ENCODE data around the gene ILF2. TPM values are rescaled to one million over a fixed set of nuclear protein-coding genes. Genes with fewer than 3 reads are reported as not detected.

The ILF2 gene
- total RNA-seq, 1 donor from 2014 or later = 157 TPM

DNA sequence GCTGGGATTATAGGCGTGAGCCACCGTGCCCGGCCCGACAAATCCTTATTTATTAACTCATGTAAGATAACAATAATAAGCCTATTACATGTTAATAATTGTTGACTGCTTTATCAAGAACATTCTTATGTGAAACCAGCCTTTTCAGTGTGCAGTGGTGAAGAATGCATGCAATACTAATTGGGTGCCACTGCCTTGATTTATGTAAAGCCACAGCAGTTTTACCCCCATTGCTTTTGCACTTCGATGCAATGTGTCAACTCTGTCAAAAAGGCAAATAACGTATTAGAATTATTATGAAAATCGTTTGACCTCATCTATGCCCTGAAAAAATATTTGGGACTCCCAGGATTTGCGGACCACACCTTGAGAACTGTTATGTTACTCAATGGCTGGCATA lies 25.9 kb upstream of the ILF2 start:
- TF ChIP-seq, protein P1, sequence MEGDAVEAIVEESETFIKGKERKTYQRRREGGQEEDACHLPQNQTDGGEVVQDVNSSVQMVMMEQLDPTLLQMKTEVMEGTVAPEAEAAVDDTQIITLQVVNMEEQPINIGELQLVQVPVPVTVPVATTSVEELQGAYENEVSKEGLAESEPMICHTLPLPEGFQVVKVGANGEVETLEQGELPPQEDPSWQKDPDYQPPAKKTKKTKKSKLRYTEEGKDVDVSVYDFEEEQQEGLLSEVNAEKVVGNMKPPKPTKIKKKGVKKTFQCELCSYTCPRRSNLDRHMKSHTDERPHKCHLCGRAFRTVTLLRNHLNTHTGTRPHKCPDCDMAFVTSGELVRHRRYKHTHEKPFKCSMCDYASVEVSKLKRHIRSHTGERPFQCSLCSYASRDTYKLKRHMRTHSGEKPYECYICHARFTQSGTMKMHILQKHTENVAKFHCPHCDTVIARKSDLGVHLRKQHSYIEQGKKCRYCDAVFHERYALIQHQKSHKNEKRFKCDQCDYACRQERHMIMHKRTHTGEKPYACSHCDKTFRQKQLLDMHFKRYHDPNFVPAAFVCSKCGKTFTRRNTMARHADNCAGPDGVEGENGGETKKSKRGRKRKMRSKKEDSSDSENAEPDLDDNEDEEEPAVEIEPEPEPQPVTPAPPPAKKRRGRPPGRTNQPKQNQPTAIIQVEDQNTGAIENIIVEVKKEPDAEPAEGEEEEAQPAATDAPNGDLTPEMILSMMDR (IDR thresholded peaks at IDR 0.05) = no peak
- H3K27ac Mint-ChIP-seq (ENCODE audit: unreplicated experiment) = no peak overlapping the region
- H3K36me3 Mint-ChIP-seq (ENCODE audit: unreplicated experiment) = no peaks in the 10 kb centered on the region
- H3K9me3 Mint-ChIP-seq (ENCODE audit: unreplicated experiment) = no peaks in the 10 kb centered on the region
- no peak for DNase-seq (ENCODE audit: extremely low spot score, unreplicated experiment)
- H3K27me3 Mint-ChIP-seq (ENCODE audit: unreplicated experiment) = peaks cover 2% of the 10 kb centered on the region
- no peaks in the 10 kb centered on the region for H3K4me1 Mint-ChIP-seq (ENCODE audit: unreplicated experiment)
- no peak overlapping the region for H3K4me3 Mint-ChIP-seq (ENCODE audit: unreplicated experiment)

DNA sequence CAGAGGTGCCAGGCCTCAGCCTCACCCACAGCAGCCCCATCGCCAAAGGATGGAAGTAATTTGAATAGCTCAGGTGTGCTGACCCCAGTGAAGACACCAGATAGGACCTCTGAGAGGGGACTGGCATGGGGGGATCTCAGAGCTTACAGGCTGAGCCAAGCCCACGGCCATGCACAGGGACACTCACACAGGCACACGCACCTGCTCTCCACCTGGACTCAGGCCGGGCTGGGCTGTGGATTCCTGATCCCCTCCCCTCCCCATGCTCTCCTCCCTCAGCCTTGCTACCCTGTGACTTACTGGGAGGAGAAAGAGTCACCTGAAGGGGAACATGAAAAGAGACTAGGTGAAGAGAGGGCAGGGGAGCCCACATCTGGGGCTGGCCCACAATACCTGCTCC lies 22.7 kb upstream of the ILF2 start:
- TF ChIP-seq, protein P1 (IDR thresholded peaks at IDR 0.05) = no peak
- H3K27me3 Mint-ChIP-seq (ENCODE audit: unreplicated experiment) = peaks cover 6% of the 10 kb centered on the region
- no peaks in the 10 kb centered on the region for H3K36me3 Mint-ChIP-seq (ENCODE audit: unreplicated experiment)
- no peaks in the 10 kb centered on the region for H3K9me3 Mint-ChIP-seq (ENCODE audit: unreplicated experiment)
- H3K4me1 Mint-ChIP-seq (ENCODE audit: unreplicated experiment) = no peaks in the 10 kb centered on the region
- no peak overlapping the region for H3K27ac Mint-ChIP-seq (ENCODE audit: unreplicated experiment)
- H3K4me3 Mint-ChIP-seq (ENCODE audit: unreplicated experiment) = no peak overlapping the region
- DNase-seq (ENCODE audit: extremely low spot score, unreplicated experiment) = no peak

DNA sequence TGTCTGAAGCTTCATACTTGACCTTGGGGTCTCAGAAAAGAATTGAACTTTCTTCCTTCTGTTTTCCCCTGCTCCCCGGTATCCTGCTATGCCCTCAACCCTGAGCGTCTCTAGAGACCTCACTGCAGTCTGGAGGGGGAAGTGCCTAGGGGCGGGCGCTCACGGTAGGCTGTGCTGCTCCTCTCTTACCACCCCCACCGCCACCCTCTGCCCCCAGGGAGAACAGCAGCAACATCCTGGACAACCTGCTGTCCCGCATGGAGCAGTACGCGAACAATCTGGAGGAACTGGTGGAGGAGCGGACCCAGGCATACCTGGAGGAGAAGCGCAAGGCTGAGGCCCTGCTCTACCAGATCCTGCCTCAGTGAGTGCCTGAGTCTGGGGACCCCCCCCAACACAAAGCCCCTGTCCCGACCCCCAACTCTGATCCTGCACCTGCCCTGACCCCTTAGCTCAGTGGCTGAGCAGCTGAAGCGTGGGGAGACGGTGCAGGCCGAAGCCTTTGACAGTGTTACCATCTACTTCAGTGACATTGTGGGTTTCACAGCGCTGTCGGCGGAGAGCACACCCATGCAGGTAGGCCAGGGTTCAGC lies 18.0 kb upstream of the ILF2 start:
- H3K27ac Mint-ChIP-seq (ENCODE audit: unreplicated experiment) = no peak overlapping the region
- DNase-seq (ENCODE audit: extremely low spot score, unreplicated experiment) = no peak

DNA sequence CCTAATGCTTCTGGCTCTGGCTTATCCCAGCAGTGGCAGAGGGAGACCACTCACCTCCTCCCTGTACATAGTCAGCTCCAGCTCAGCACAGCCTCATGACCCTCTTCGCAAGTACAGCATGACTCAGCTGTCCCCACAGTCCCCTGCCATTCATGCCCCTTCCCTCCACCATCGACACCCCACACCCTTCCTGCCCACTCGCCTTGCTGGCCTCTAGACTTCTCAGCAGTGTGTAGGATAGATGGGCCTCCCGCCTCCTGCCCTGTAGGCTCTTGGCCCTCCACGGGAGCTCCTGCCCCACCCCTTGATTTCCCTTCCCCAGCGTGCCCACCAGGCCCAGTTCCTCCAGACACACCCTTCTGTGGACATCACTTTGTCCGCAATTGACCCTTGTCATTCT lies 17.5 kb upstream of the ILF2 start:
- Mint-ChIP-seq H3K4me3 (ENCODE audit: unreplicated experiment) (no peak overlapping the region), H3K27me3 (ENCODE audit: unreplicated experiment) (peaks cover 16% of the 10 kb centered on the region), H3K9me3 (ENCODE audit: unreplicated experiment) (no peaks in the 10 kb centered on the region), H3K36me3 (ENCODE audit: unreplicated experiment) (no peaks in the 10 kb centered on the region), H3K27ac (ENCODE audit: unreplicated experiment) (no peak overlapping the region), H3K4me1 (ENCODE audit: unreplicated experiment) (no peaks in the 10 kb centered on the region)
- TF ChIP-seq, protein P1 (IDR thresholded peaks at IDR 0.05) = no peak
- DNase-seq (ENCODE audit: extremely low spot score, unreplicated experiment) = no peak

More for the DNA sequence above, 18.0 kb upstream of the ILF2 start:
- no peaks in the 10 kb centered on the region for H3K9me3 Mint-ChIP-seq (ENCODE audit: unreplicated experiment)
- no peaks in the 10 kb centered on the region for H3K4me1 Mint-ChIP-seq (ENCODE audit: unreplicated experiment)
- TF ChIP-seq, protein P1 (IDR thresholded peaks at IDR 0.05) = no peak
- H3K27me3 Mint-ChIP-seq (ENCODE audit: unreplicated experiment) = peaks cover 13% of the 10 kb centered on the region
- no peaks in the 10 kb centered on the region for H3K36me3 Mint-ChIP-seq (ENCODE audit: unreplicated experiment)
- H3K4me3 Mint-ChIP-seq (ENCODE audit: unreplicated experiment) = no peak overlapping the region

DNA sequence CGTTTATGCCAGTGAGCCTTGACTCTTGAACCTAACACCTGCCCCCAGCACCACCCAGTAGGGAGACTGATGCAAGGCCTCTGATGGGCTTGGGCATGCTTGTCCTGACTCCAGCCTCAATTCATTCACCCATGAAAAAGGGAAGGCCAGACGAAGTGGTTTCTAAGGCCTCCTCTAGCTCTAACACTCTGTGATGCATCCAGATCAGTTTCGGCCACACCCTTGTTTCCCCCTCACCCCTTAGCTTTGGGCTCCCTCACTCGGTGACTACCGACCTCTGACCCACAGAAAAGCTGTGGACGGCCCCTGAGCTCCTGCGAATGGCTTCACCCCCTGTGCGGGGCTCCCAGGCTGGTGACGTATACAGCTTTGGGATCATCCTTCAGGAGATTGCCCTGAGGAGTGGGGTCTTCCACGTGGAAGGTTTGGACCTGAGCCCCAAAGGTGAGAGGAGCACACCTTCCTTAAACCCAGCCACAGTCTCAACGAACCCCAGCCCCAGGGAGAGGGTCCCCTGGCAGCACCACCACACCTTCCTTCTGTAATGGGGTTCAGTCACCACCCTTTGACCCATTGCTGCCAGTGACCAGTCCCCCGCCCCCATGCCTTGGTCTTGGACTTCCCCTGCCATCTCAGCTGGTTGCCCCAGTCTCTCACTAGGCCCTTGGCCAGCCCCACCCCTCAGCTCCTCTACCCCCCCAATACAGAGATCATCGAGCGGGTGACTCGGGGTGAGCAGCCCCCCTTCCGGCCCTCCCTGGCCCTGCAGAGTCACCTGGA lies 16.7 kb upstream of the ILF2 start:
- TF ChIP-seq, protein P1 (IDR thresholded peaks at IDR 0.05) = no peak
- Mint-ChIP-seq H3K27me3 (ENCODE audit: unreplicated experiment) (peaks cover 18% of the 10 kb centered on the region), H3K9me3 (ENCODE audit: unreplicated experiment) (no peaks in the 10 kb centered on the region)

More for the DNA sequence above, 16.7 kb upstream of the ILF2 start:
- Mint-ChIP-seq H3K27ac (ENCODE audit: unreplicated experiment) (no peak overlapping the region), H3K36me3 (ENCODE audit: unreplicated experiment) (no peaks in the 10 kb centered on the region), H3K4me3 (ENCODE audit: unreplicated experiment) (no peak overlapping the region), H3K4me1 (ENCODE audit: unreplicated experiment) (no peaks in the 10 kb centered on the region)
- DNase-seq (ENCODE audit: extremely low spot score, unreplicated experiment) = no peak
